ENCODE data around the gene STRIP2.
"Not testable (repeated sequence)": the region's sequence is repeated elsewhere in the genome, so short reads cannot be mapped to it uniquely, and the experiment has no call there.

The STRIP2 gene

GRCh38 chr7:129423700-129424410 lies 10.4 kb upstream of the STRIP2 start:
- DNase-seq = no peak

DNA sequence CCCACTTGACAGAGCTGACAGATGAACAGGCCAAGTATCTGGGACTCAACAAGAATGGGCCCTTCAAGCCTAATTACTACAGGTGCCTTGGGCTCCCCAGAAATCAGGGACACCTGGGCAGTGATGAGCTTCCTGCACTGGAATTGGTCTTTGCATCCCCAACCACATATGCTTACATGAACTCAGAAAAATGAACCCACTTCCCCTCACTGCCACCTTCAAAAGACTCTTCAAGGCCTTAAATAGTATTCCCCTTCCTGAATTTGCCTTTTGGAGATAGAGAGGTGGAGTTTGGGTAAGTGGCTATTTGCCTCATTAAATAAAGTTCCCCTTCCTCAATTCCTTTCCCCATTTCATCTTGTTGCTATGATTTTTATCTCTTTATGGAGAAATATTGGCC lies 7.8 kb upstream of the STRIP2 start:
- DNase-seq = no peak

- no peak for DNase-seq
These were observed 6.6 kb upstream of the STRIP2 start for GRCh38 chr7:129427526-129428045.

DNA sequence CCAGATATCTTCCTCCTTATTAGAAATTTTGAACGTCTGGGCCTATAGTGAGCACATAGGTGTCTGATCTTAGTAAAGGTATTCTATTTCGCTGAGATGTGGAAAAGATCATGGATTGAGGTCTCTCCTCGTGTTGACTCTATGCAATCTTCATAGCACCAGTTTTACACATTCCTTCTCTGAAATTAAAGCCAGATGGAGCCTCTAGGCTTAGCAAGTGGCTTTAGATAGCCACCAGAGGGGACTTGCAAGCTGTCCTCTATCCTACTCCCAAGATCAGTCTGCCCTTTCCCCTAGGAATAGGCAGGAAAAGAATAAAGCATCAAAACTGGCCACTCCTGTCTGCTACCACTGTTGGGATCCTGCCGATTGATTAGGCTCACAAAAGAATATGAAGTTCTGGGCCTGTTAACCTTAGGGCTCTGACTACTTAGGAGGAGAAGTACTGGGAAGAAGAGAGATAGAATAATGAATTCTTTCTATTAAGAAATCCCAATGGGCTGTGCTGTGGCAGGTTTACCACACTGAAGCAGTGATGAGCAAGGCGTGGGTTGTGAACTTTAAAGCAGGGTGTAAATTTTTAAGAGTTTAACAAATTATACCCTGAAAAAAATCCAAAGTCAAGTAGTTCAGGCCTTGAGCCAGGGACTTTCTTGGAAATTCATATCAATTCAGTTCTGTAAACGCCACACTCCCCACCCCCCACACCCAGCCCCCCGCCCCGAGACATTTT lies 2.2 kb upstream of the STRIP2 start:
- DNase-seq = no peak

GRCh38 chr7:129434675-129435318 lies 565 bp downstream of the STRIP2 start:
- DNase-seq = no peak

DNA sequence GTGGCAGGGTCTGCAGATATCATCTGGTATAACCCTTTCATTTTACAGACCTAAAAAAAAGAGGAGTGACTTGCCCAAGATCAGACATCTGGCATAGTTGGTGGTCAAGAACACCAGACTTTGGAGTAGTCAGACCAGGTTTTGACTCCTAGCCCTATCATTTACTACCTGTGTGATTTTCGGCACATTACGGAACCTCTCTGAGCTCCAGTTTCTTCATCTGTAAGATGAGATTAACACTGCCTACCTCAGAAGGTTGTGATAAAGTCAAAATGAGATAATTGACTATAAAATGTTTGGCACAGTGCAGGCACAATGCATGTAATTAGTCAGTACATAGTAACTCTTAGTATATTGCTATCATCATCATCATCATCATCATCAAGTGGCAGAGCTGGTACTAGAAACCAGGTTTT lies 1.2 kb downstream of the STRIP2 start:
- no peak for DNase-seq

- DNase-seq = no peak
These were observed 2.2 kb downstream of the STRIP2 start for GRCh38 chr7:129436335-129436923.

DNA sequence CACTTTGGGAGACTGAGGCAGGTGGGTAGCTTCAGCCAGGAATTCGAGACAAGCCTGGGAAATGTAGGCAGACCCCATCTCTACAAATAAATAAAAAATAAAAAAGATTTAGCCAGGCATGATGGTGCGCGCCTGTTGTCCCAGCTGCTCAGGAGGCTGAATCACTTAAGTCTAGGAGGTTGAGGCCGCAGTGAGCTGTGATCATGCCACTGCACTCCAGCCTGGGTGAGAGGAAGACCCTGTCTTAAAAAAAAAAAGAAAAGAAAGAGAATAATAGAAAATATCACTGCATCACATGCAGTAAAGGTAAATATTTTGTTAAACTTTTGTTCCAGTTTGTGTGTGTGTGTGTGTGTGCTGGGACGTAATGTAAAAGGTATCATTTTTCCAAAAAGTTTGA lies 3.0 kb downstream of the STRIP2 start:
- DNase-seq = no peak

DNA sequence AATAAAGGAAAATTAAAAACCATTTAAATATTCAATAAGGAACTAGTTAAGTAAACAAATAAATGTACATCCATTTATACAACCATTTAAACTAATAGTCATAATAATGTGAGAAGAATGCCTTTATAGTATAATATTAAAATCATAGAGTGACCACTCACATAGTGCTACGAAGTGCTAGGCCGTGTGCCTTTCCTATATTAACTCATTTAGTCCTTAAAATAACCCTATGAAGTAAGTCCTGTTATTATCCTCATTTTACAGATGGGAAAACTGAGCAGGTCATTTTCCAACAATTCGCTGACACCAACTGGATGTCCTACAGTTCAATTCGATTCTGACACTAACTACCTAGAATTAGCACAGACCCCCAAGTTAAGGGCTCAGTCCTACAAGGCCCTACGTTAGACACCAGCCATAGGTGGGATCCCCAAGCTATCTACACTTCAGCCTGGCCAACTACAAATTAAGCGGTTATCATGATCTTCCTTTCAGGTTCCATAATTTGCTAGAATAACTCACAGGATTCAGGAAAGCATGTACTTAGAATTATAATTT lies 4.1 kb downstream of the STRIP2 start:
- no peak for DNase-seq

- no peak for DNase-seq
These were observed 4.8 kb downstream of the STRIP2 start for GRCh38 chr7:129438839-129439651.

- DNase-seq = no peak
These were observed 5.9 kb downstream of the STRIP2 start for GRCh38 chr7:129439963-129440625.

DNA sequence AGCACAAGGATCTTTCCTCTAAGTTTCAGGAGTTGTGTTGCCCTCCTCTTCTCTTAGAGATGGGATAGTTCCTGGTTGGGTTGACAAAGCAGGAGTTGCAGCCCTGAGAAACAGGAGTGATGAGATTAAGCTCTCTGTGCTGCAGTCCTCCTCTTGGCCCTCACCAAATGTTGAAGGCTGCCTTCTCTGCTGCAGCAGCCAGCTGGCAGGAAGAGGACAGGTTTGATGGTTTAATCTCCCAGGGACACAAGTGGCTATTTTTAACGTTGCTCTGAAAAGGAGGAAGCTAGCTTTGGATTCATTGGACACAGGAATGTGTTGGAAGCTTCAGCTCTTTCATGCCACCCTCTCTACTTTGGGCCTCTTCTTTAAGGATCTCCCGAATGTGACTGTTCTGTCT lies 9.4 kb downstream of the STRIP2 start:
- no peak for DNase-seq

- not testable (repeated sequence) for DNase-seq
These were observed 10.5 kb downstream of the STRIP2 start for GRCh38 chr7:129444776-129445175.

DNA sequence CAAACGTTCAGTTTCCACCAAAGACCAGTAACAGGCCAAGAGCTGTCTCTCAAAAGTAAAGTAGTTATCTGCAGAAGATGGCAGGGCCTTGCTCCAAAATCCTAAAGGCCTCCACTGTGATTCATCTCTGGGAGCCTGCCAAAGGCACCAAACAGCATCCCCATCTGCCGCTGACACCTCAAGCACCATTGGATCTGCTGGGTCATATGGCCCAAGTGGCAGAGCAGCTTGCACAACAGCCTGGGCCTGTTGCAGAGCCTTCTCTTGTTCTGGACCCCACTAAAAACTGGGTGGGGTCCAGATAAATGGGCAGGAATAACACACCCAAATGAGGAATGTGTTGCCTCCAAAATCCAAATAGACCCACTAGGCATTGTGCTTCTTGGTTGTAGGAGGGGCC lies 12.7 kb downstream of the STRIP2 start:
- not testable (repeated sequence) for DNase-seq

- DNase-seq = not testable (repeated sequence)
These were observed 13.2 kb downstream of the STRIP2 start for GRCh38 chr7:129447445-129447844.

- not testable (repeated sequence) for DNase-seq
These were observed 14.4 kb downstream of the STRIP2 start for GRCh38 chr7:129448608-129449007.

- DNase-seq = no peak
These were observed 16.1 kb downstream of the STRIP2 start for GRCh38 chr7:129450295-129450694.

GRCh38 chr7:129452589-129453231 lies 18.5 kb downstream of the STRIP2 start:
- DNase-seq = no peak

GRCh38 chr7:129453510-129454248 lies 19.4 kb downstream of the STRIP2 start:
- DNase-seq = no peak

GRCh38 chr7:129454249-129454551 lies 20.0 kb downstream of the STRIP2 start:
- no peak for DNase-seq

Data from NCI-H2081 treated with DMSO at 0.1 percent for 48 hours (cell line).